GM15510 (cell line): ENCODE results near the gene CCDC85C.

Source experiments
- POLR2A ChIP-seq: IDR thresholded peaks from 3 replicates; pipeline ENCODE4 v1.6.1; 2011; ENCODE audit warnings: borderline replicate concordance; ENCODE audit not compliant: insufficient read length; ENCODE audit errors: extremely low read depth

The CCDC85C gene

GRCh38 chr14:99601361-99601831, 2.6 kb downstream of the CCDC85C start:
- TF ChIP-seq POLR2A, result no peak

- TF ChIP-seq POLR2A, result no peak
Measured at GRCh38 chr14:99600232-99600888, 3.6 kb downstream of the CCDC85C start.

- no peak for TF ChIP-seq POLR2A
Measured at GRCh38 chr14:99599393-99599792, 4.6 kb downstream of the CCDC85C start.

GRCh38 chr14:99598774-99599173, 5.2 kb downstream of the CCDC85C start:
- no peak for TF ChIP-seq POLR2A

- TF ChIP-seq POLR2A, result no peak
Measured at GRCh38 chr14:99597911-99598600, 6.0 kb downstream of the CCDC85C start.

DNA sequence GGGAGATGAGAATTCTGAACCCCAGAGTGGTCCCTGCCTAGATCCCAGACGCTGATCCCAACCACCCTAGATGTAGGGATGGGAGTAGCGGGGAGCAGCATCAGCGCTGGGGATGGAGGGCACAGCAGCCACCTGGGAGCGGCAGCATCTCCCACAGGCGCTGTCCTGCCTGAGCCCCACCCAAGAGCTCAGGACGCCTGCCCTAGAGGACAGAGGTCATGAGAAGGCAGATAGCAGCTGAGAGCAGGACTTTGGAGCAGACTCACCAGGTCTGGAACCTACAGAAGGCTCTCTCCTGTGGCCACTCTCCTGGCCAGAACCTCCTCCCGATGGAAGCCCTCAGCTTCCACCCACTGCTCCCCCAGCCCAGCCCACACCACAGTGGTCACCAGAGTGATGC, 7.2 kb downstream of the CCDC85C start:
- TF ChIP-seq POLR2A, result no peak

- no peak for TF ChIP-seq POLR2A
Measured at GRCh38 chr14:99596071-99596627, 7.9 kb downstream of the CCDC85C start.

- no peak for TF ChIP-seq POLR2A
Measured at GRCh38 chr14:99595524-99595923, 8.5 kb downstream of the CCDC85C start.

DNA sequence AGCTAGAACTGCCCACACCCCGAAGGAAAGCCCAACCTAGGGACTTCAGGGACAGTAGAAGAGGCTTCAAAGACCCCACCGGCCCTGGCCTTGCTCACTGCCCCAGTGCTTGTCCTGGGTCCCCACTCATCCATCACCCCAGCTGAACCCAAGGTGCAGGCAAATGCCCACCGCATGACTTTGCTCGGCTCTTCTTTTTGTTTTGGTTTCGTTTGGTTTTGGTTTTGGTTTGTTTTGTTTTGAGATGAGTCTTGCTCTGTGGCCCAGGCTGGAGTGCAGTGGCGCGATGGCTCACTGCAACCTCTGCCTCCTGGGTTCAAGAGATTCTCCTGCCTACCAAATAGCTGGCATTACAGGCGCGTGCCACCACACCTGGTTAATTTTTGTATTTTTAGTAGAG, 9.0 kb downstream of the CCDC85C start:
- TF ChIP-seq POLR2A, result no peak

GRCh38 chr14:99593971-99594841, 9.8 kb downstream of the CCDC85C start:
- TF ChIP-seq POLR2A, result no peak

DNA sequence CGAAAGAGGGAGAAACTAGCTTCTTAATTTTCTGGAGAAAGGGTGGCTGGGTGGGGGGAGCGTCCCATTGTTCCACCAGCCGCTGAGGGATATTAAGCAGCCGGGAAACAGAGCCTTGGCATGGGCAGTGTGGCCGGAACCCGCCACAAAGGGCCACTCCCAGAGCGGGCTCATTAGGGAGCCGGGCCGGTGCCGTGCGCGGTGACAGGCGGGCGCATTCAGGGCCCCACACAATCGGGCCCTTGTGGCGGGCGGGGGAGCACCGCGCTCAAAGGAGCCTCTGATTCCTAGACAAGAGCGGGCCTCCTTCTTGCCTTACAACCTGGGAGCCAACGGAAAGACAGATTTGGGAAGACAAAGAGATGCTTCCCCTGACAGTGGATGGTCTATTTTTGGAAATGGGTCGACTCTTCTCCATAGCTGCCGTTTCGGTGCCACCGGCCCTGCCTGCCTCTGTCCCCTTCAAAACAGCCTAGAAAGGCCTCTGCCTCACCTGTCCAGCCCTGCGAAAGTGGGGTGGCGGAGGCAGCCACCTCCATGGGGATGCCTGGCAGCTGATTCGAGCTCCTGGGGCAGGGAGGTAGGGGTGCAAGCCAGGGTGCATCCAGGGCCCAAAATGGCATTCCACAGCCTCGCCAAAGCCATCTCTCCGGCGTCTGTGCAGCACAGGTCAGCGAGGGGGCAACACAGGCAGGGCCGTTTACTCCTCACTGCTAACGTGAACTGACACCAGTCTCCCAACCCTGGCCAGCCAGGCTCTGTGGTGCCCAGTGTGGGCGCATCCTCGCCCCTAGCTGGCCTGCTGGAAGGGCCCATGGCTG, 10.9 kb downstream of the CCDC85C start:
- no peak for TF ChIP-seq POLR2A

- no peak for TF ChIP-seq POLR2A
Measured at GRCh38 chr14:99592394-99592793, 11.6 kb downstream of the CCDC85C start.

DNA sequence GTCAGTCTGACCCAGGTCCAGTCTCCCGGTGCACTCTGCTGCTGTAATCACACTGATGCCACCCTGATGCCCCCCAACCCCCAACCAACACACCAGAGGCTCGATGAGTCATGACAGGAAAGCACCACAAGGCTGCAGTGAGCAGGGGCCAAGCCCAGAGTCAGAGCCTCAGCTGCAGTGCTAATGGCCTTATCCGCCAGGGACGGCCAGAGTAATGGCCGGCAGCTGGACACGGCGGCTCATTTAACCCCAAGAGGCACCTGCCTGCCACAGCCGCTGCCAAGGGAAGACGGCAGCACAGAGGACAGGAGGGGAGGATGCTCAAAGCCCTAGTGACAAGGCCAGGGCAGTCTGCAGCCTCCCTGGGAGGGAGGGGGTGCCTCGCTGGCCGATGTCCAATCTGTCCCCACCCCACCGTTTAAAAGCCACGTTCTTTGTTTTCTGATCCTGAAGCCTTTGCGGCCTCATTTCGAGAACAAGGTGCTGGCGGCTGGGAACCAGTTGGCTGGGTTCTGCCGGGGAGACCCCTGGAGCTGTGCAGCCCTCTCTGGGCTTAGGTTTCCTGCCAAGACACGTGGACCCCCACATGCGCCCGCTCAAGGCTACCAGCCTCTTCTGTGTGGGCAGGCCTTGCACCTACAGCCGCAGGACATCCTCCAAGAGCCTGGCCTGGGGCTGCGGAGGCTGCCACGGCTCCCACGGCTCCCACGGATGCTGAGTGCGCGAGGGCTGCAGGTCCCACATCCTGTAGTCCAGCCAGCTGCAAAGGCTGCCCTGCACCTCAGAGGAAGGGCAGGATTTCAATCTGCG, 13.1 kb downstream of the CCDC85C start:
- TF ChIP-seq POLR2A, result no peak
